Fibroblast of skin of scalp (primary cell): Measurements from ENCODE around the gene JMJD6.
"Not testable (repeated sequence)": the region's sequence is repeated elsewhere in the genome, so short reads cannot be mapped to it uniquely, and the experiment has no call there.

Experiments
- DNase-seq: peaks from one replicate; pipeline ENCODE4 v3.0.0-alpha.2; 2013

The JMJD6 gene

GRCh38 chr17:76716146-76716838, 10.1 kb downstream of the JMJD6 start:
- peak; percentile 95 for DNase-seq

GRCh38 chr17:76715496-76715830, 10.9 kb downstream of the JMJD6 start:
- no peak for DNase-seq

- peak; percentile 62 for DNase-seq
These were observed 11.4 kb downstream of the JMJD6 start for GRCh38 chr17:76714822-76715495.

GRCh38 chr17:76714336-76714735, 12.1 kb downstream of the JMJD6 start:
- DNase-seq = no peak

GRCh38 chr17:76713765-76714164, 12.6 kb downstream of the JMJD6 start:
- DNase-seq = no peak

- not testable (repeated sequence) for DNase-seq
These were observed 14.1 kb downstream of the JMJD6 start for GRCh38 chr17:76712321-76712720.

- peak; percentile 78 for DNase-seq
These were observed 15.4 kb downstream of the JMJD6 start, which contains the start of gene MXRA7 for GRCh38 chr17:76710863-76711611. MXRA7 (minus strand) TSS chr17:76710965; CDS start chr17:76710946, 19 bp downstream.

- peak; percentile 34 for DNase-seq
These were observed 16.2 kb downstream of the JMJD6 start for GRCh38 chr17:76709951-76710862.

GRCh38 chr17:76709077-76709950, 17.1 kb downstream of the JMJD6 start:
- peak; percentile 100 for DNase-seq

GRCh38 chr17:76707985-76708807, 18.2 kb downstream of the JMJD6 start:
- no peak for DNase-seq

GRCh38 chr17:76706817-76707216, 19.6 kb downstream of the JMJD6 start:
- no peak for DNase-seq

- no peak for DNase-seq
These were observed 21.6 kb downstream of the JMJD6 start for GRCh38 chr17:76704805-76705204.

GRCh38 chr17:76702941-76703637, 23.3 kb downstream of the JMJD6 start:
- no peak for DNase-seq

- DNase-seq = no peak
These were observed 24.3 kb downstream of the JMJD6 start for GRCh38 chr17:76702076-76702475.

GRCh38 chr17:76701471-76701967, 24.9 kb downstream of the JMJD6 start:
- DNase-seq = no peak

GRCh38 chr17:76700617-76701470, 25.6 kb downstream of the JMJD6 start:
- peak; percentile 63 for DNase-seq

- no peak for DNase-seq
These were observed 26.2 kb downstream of the JMJD6 start for GRCh38 chr17:76700270-76700616.

GRCh38 chr17:76698466-76698977, 27.9 kb downstream of the JMJD6 start:
- not testable (repeated sequence) for DNase-seq
